ENCODE results near the gene PCGF1. TPM values are rescaled to one million over a fixed set of nuclear protein-coding genes. Genes with fewer than 3 reads are reported as not detected.
"Not testable (repeated sequence)": the region's sequence is repeated elsewhere in the genome, so short reads cannot be mapped to it uniquely, and the experiment has no call there.

Gene PCGF1
- total RNA-seq, 2 experiments from 2014 or later = 25.8 to 35.6 TPM

- Mint-ChIP-seq H3K27ac (peak overlapping the region; percentile 80), H3K4me1 (peaks cover 35% of the 10 kb centered on the region), H3K9me3 (no peaks in the 10 kb centered on the region), H3K27me3 (no peaks in the 10 kb centered on the region), H3K36me3 (ENCODE audit: low read depth) (peaks cover 15% of the 10 kb centered on the region), H3K4me3 (peak overlapping the region; percentile 98)
- ChIA-PET CTCF (interaction anchor here (1.0 to 1.1 kb wide), 3 partner anchors 11 to 18 kb away, joined by 3 to 4 read pairs (median 4); partner anchors contain the start of genes CCDC142 and TTC31), POLR2A (no interaction called here)
- no peak for DNase-seq
Measured at GRCh38 chr2:74464406-74464805, 43.1 kb downstream of the PCGF1 start.

GRCh38 chr2:74462786-74463105, 44.7 kb downstream of the PCGF1 start:
- DNase-seq = no peak
- H3K4me1 Mint-ChIP-seq = peaks cover 43% of the 10 kb centered on the region
- H3K9me3 Mint-ChIP-seq = no peaks in the 10 kb centered on the region
- H3K36me3 Mint-ChIP-seq (ENCODE audit: low read depth) = peaks cover 15% of the 10 kb centered on the region
- no peaks in the 10 kb centered on the region for H3K27me3 Mint-ChIP-seq
- POLR2A ChIA-PET = no interaction called here
- CTCF ChIA-PET = interaction anchor here (9.8 kb wide), 1 partner anchor 20 kb away, joined by 66 read pairs; the partner anchor contains the start of genes CCDC142 and TTC31
- H3K27ac Mint-ChIP-seq = peak overlapping the region; percentile 28
- no peak overlapping the region for H3K4me3 Mint-ChIP-seq

GRCh38 chr2:74462054-74462785, 45.3 kb downstream of the PCGF1 start:
- H3K27me3 Mint-ChIP-seq = no peaks in the 10 kb centered on the region
- no peak overlapping the region for H3K4me3 Mint-ChIP-seq
- H3K4me1 Mint-ChIP-seq = peaks cover 44% of the 10 kb centered on the region
- CTCF ChIA-PET = interaction anchor here (1.0 to 9.8 kb wide), 4 partner anchors 7 to 20 kb away, joined by 4 to 66 read pairs (median 5); partner anchors contain the start of genes CCDC142, MRPL53 and TTC31
- no peak overlapping the region for H3K27ac Mint-ChIP-seq
- POLR2A ChIA-PET = no interaction called here
- H3K36me3 Mint-ChIP-seq (ENCODE audit: low read depth) = peaks cover 16% of the 10 kb centered on the region
- DNase-seq = no peak
- no peaks in the 10 kb centered on the region for H3K9me3 Mint-ChIP-seq

- Mint-ChIP-seq H3K4me1 (peaks cover 52% of the 10 kb centered on the region), H3K4me3 (no peak overlapping the region), H3K36me3 (ENCODE audit: low read depth) (peaks cover 23% of the 10 kb centered on the region), H3K27me3 (no peaks in the 10 kb centered on the region), H3K9me3 (no peaks in the 10 kb centered on the region), H3K27ac (no peak overlapping the region)
- CTCF ChIA-PET = interaction anchor here (1.0 to 9.8 kb wide), 6 partner anchors 8 to 34 kb away, joined by 3 to 66 read pairs (median 4); partner anchors contain the start of genes CCDC142, MRPL53 and TTC31
- DNase-seq = no peak
- POLR2A ChIA-PET = no interaction called here
Measured at GRCh38 chr2:74461187-74462053, 46.1 kb downstream of the PCGF1 start.

- peak overlapping the region; percentile 91 for H3K4me3 Mint-ChIP-seq
- H3K27me3 Mint-ChIP-seq, H3K9me3 Mint-ChIP-seq, DNase-seq, POLR2A ChIA-PET, H3K27ac Mint-ChIP-seq: not testable (repeated sequence)
- CTCF ChIA-PET = interaction anchor here (1.4 to 9.8 kb wide), 5 partner anchors 9 to 33 kb away, joined by 3 to 66 read pairs (median 5); partner anchors contain the start of genes CCDC142, MRPL53 and TTC31
- peaks cover 55% of the 10 kb centered on the region for H3K4me1 Mint-ChIP-seq
- peaks cover 26% of the 10 kb centered on the region for H3K36me3 Mint-ChIP-seq (ENCODE audit: low read depth)
Measured at GRCh38 chr2:74460187-74460586, 47.3 kb downstream of the PCGF1 start.

GRCh38 chr2:74459503-74460118, 47.9 kb downstream of the PCGF1 start:
- CTCF ChIA-PET = interaction anchor here (1.3 to 9.8 kb wide), 6 partner anchors 8 to 23 kb away, joined by 3 to 66 read pairs (median 8); partner anchors contain the start of genes CCDC142, MRPL53 and TTC31
- not testable (repeated sequence) for H3K27me3 Mint-ChIP-seq, DNase-seq, H3K9me3 Mint-ChIP-seq
- H3K4me3 Mint-ChIP-seq = peak overlapping the region; percentile 91
- peaks cover 28% of the 10 kb centered on the region for H3K36me3 Mint-ChIP-seq (ENCODE audit: low read depth)
- peak overlapping the region; percentile 98 for H3K27ac Mint-ChIP-seq
- H3K4me1 Mint-ChIP-seq = peaks cover 61% of the 10 kb centered on the region
- POLR2A ChIA-PET = interaction anchor here (1.1 kb wide), 1 partner anchor 8 kb away, joined by 3 read pairs; no protein-coding TSS in a partner anchor

- Mint-ChIP-seq H3K27ac (peak overlapping the region; percentile 98), H3K4me3 (peak overlapping the region; percentile 91), H3K27me3 (no peaks in the 10 kb centered on the region), H3K4me1 (peaks cover 61% of the 10 kb centered on the region), H3K9me3 (no peaks in the 10 kb centered on the region), H3K36me3 (ENCODE audit: low read depth) (peaks cover 28% of the 10 kb centered on the region)
- no peak for DNase-seq
- ChIA-PET CTCF (interaction anchor here (1.3 to 9.8 kb wide), 6 partner anchors 9 to 73 kb away, joined by 3 to 66 read pairs (median 10); partner anchors contain the start of genes CCDC142, MRPL53 and TTC31), POLR2A (interaction anchor here (0.6 to 1.2 kb wide), 5 partner anchors 9 to 74 kb away, joined by 3 to 6 read pairs (median 5); partner anchors contain the start of gene MRPL53)
Measured at GRCh38 chr2:74458938-74459363, 48.5 kb downstream of the PCGF1 start.

- peak within 1 kb of the TSS; percentile 91 for H3K4me3 Mint-ChIP-seq
- peaks cover 62% of the 10 kb centered on the region for H3K4me1 Mint-ChIP-seq
- no peaks in the 10 kb centered on the region for H3K9me3 Mint-ChIP-seq
- POLR2A ChIA-PET = interaction anchor here (0.6 to 1.3 kb wide), 6 partner anchors 9 to 75 kb away, joined by 3 to 6 read pairs (median 5); partner anchors contain the start of genes C2orf81 and MRPL53
- DNase-seq = peak; percentile 100
- H3K36me3 Mint-ChIP-seq (ENCODE audit: low read depth) = peaks cover 27% of the 10 kb centered on the region
- no peaks in the 10 kb centered on the region for H3K27me3 Mint-ChIP-seq
- peak within 1 kb of the TSS; percentile 98 for H3K27ac Mint-ChIP-seq
- CTCF ChIA-PET = interaction anchor here (0.7 to 9.8 kb wide), 9 partner anchors 9 to 126 kb away, joined by 3 to 66 read pairs (median 3); partner anchors contain the start of genes AUP1, CCDC142, HTRA2 and MRPL53
Measured at GRCh38 chr2:74458132-74458937, 49.2 kb downstream of the PCGF1 start, which contains the start of gene WBP1. Gene WBP1, plus strand, starts transcription at chr2:74458438. Its CDS starts 165 bp downstream, at chr2:74458603.

- ChIA-PET POLR2A (interaction anchor here (0.6 to 1.3 kb wide), 3 partner anchors 15 to 37 kb away, joined by 3 to 6 read pairs (median 6); partner anchors contain the start of genes C2orf81 and MRPL53), CTCF (interaction anchor here (0.9 to 9.8 kb wide), 9 partner anchors 10 to 133 kb away, joined by 3 to 66 read pairs (median 6); partner anchors contain the start of genes AUP1, CCDC142, HTRA2 and MRPL53)
- Mint-ChIP-seq H3K9me3 (no peaks in the 10 kb centered on the region), H3K27me3 (no peaks in the 10 kb centered on the region), H3K27ac (peak overlapping the region; percentile 98), H3K36me3 (ENCODE audit: low read depth) (peaks cover 21% of the 10 kb centered on the region), H3K4me3 (peak overlapping the region; percentile 91), H3K4me1 (peaks cover 62% of the 10 kb centered on the region)
- peak; percentile 80 for DNase-seq
Measured at GRCh38 chr2:74457549-74458131, 49.9 kb downstream of the PCGF1 start.

- H3K9me3 Mint-ChIP-seq = no peaks in the 10 kb centered on the region
- peak overlapping the region; percentile 98 for H3K27ac Mint-ChIP-seq
- ChIA-PET CTCF (interaction anchor here (0.6 to 9.8 kb wide), 7 partner anchors 10 to 132 kb away, joined by 3 to 66 read pairs (median 6); partner anchors contain the start of genes CCDC142, MRPL53 and TTC31), POLR2A (interaction anchor here (0.6 to 1.3 kb wide), 2 partner anchors 36 to 37 kb away, joined by 3 to 6 read pairs; partner anchors contain the start of gene C2orf81)
- no peak for DNase-seq
- H3K27me3 Mint-ChIP-seq = no peaks in the 10 kb centered on the region
- H3K4me3 Mint-ChIP-seq = peak overlapping the region; percentile 91
- peaks cover 66% of the 10 kb centered on the region for H3K4me1 Mint-ChIP-seq
- peaks cover 21% of the 10 kb centered on the region for H3K36me3 Mint-ChIP-seq (ENCODE audit: low read depth)
Measured at GRCh38 chr2:74457129-74457548, 50.4 kb downstream of the PCGF1 start.
